HepG2 (cell line): ENCODE measurements around the gene NOXA1. TPM values are rescaled to one million over a fixed set of nuclear protein-coding genes. Genes with fewer than 3 reads are reported as not detected.
A peak's percentile ranks its signal among the peaks of the same experiment; 100 is the strongest.

ENCODE experiments used
- DPF2 ChIP-seq: sonication (generic); formaldehyde crosslinking; IDR thresholded peaks from 2 replicates; pipeline ENCODE4 v1.4.0; 2020; ENCODE audit warnings: mild to moderate bottlenecking, low read depth, missing genetic modification reagents, borderline replicate concordance
- FOXK2 ChIP-seq: fragments of 450-650 bp; IDR thresholded peaks from 2 replicates; pipeline ENCODE4 v1.6.1; 2016
- GPN1 ChIP-seq: sonication (generic); formaldehyde crosslinking; IDR thresholded peaks from 2 replicates; pipeline ENCODE4 v1.5.1; 2020; ENCODE audit warnings: missing genetic modification reagents, borderline replicate concordance
- HOXA5 ChIP-seq: sonication (generic); formaldehyde crosslinking; IDR thresholded peaks from 2 replicates; pipeline ENCODE4 v1.4.0; 2020; ENCODE audit warnings: missing genetic modification reagents
- JDP2 ChIP-seq: sonication (generic); formaldehyde crosslinking; IDR thresholded peaks from 2 replicates; pipeline ENCODE4 v1.8.1; 2022; ENCODE audit warnings: missing genetic modification reagents, borderline replicate concordance
- KAT7 ChIP-seq: IDR thresholded peaks from 2 replicates; pipeline ENCODE4 v1.6.1; 2018; ENCODE audit warnings: borderline replicate concordance, missing compliant biosample characterization
- KAT8 ChIP-seq: IDR thresholded peaks from 2 replicates; pipeline ENCODE4 v1.6.1; 2016; ENCODE audit warnings: missing genetic modification reagents, missing compliant biosample characterization
- NCOA2 ChIP-seq: sonication (generic); formaldehyde crosslinking; IDR thresholded peaks from 2 replicates; pipeline ENCODE4 v1.8.0; 2022; ENCODE audit warnings: inconsistent platforms
- NFKB2 ChIP-seq: sonication (generic); formaldehyde crosslinking; IDR thresholded peaks from 2 replicates; pipeline ENCODE4 v1.4.0; 2020; ENCODE audit warnings: missing genetic modification reagents, borderline replicate concordance
- NR1H2 ChIP-seq: sonication (generic); formaldehyde crosslinking; IDR thresholded peaks from 2 replicates; pipeline ENCODE4 v1.8.1; 2022; ENCODE audit warnings: low read depth, missing genetic modification reagents, borderline replicate concordance
- ZFP90 ChIP-seq: sonication (generic); formaldehyde crosslinking; IDR thresholded peaks from 2 replicates; pipeline ENCODE4 v1.8.0; 2022; ENCODE audit warnings: missing genetic modification reagents, mild to moderate bottlenecking, inconsistent platforms, borderline replicate concordance
- ZNF263 ChIP-seq: sonication (generic); formaldehyde crosslinking; IDR thresholded peaks from 2 replicates; pipeline ENCODE4 v1.4.0; 2020; ENCODE audit warnings: missing genetic modification reagents
- ZNF589 ChIP-seq: sonication (generic); formaldehyde crosslinking; conservative IDR thresholded peaks from 2 replicates; pipeline ENCODE4 v1.8.0; 2022; ENCODE audit warnings: mild to moderate bottlenecking, moderate library complexity, missing genetic modification reagents
- ZNF607 ChIP-seq: sonication (generic); formaldehyde crosslinking; IDR thresholded peaks from 2 replicates; pipeline ENCODE4 v1.5.1; 2020; ENCODE audit warnings: missing genetic modification reagents, mild to moderate bottlenecking, borderline replicate concordance
- ZNF670 ChIP-seq: sonication (generic); formaldehyde crosslinking; IDR thresholded peaks from 2 replicates; pipeline ENCODE4 v1.8.0; 2022; ENCODE audit warnings: mild to moderate bottlenecking, missing genetic modification reagents, borderline replicate concordance
- ZNF878 ChIP-seq: sonication (generic); formaldehyde crosslinking; IDR thresholded peaks from 2 replicates; pipeline ENCODE4 v1.8.1; 2023; ENCODE audit warnings: mild to moderate bottlenecking, missing genetic modification reagents, moderate library complexity
- ZSCAN25 ChIP-seq: sonication (generic); formaldehyde crosslinking; IDR thresholded peaks from 2 replicates; pipeline ENCODE4 v1.8.0; 2022; ENCODE audit warnings: mild to moderate bottlenecking, missing genetic modification reagents
- polyA plus RNA-seq, 8 experiments: library from polyadenylated mRNA; depleted of rRNA in 3 of 8; stranded (reverse) in 7 of 8; unstranded in 1 of 8; fragments of >200 nt; fragmentation: Illumina TruSeq in 4 of 8; extraction: Trizol in 4 of 8; gene quantifications; 2 replicates each; pipeline versions ENCODE4 v1.2.1 to v1.2.3, GENCODE V29; 2011 to 2016; ENCODE audit warnings: low read depth in 4 of 8, missing spikeins in 1 of 8, mixed read lengths in 1 of 8; ENCODE audit not compliant: insufficient read depth in 1 of 8
- total RNA-seq, 5 experiments: library from RNA; depleted of rRNA; stranded (reverse); fragments of >200 nt; fragmentation: Illumina TruSeq; extraction: Trizol; gene quantifications; 2 replicates each; pipeline ENCODE4 v1.2.3, GENCODE V29; 2016; ENCODE audit warnings: low read depth in 1 of 5
- TF ChIP-seq, protein P1 (sequence below): sonication (generic); formaldehyde crosslinking; IDR thresholded peaks from 2 replicates; pipeline ENCODE4 v1.4.0; 2020; ENCODE audit warnings: missing genetic modification reagents
- TF ChIP-seq, protein P2 (sequence below): sonication (generic); formaldehyde crosslinking; conservative IDR thresholded peaks from 2 replicates; pipeline ENCODE4 v1.5.0; 2020; ENCODE audit warnings: missing genetic modification reagents
- TF ChIP-seq, protein P3 (sequence below): IDR thresholded peaks from 2 replicates; pipeline ENCODE4 v1.6.1; 2016; ENCODE audit warnings: low read depth, borderline replicate concordance
- TF ChIP-seq, protein P4 (sequence below): IDR thresholded peaks from 2 replicates; pipeline ENCODE4 v1.6.1; 2016
- TF ChIP-seq, protein P5 (sequence below): sonication (generic); formaldehyde crosslinking; IDR thresholded peaks from 2 replicates; pipeline ENCODE4 v1.8.0; 2022; ENCODE audit warnings: mild to moderate bottlenecking, missing genetic modification reagents, moderate library complexity
- TF ChIP-seq, protein P6 (sequence below): sonication (generic); formaldehyde crosslinking; IDR thresholded peaks from 2 replicates; pipeline ENCODE4 v1.5.0; 2020; ENCODE audit warnings: mild to moderate bottlenecking, missing genetic modification reagents, moderate library complexity

NOXA1 gene
- total and polyA plus RNA-seq, 2 of the 13 experiments (the other 11 are each of a cell fraction or from before 2014, with no cell fraction given) = 0.78 to 1.2 TPM

DNA sequence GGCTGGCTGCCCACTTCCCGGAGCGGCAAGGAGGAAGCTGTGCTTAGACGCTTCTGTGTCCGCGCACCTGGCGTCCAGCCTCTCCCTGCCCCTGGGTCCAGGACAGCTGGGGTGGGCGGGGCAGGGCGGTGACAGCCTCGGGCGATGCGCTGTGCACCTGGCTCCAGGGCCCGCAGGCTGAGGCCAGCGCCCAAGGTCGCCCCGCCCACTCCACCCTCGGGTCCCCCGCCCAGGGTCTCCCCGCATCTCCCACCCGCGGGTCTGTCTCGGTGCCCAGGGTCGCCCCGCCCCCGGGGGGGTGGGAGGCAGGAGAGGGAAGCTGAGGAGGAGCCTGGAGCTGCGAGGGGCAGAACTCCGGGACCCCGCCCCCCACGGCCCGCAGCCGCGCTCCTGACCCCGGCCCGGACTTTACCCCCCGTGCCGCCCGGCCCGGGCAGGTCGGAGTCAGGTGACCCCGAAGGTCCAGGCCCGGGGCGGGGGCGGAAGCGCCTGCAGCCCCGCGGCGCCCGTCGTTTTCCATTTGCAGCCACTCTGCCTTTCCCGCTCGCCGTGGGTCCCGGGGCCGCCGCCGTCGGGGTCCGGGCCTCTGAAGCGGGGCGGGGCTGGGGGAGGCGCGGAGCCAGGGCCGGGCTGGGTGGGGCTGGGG is 18.2 kb downstream of the NOXA1 start, which contains the start of gene ENTPD8 (continued):
- TF ChIP-seq, protein P1, sequence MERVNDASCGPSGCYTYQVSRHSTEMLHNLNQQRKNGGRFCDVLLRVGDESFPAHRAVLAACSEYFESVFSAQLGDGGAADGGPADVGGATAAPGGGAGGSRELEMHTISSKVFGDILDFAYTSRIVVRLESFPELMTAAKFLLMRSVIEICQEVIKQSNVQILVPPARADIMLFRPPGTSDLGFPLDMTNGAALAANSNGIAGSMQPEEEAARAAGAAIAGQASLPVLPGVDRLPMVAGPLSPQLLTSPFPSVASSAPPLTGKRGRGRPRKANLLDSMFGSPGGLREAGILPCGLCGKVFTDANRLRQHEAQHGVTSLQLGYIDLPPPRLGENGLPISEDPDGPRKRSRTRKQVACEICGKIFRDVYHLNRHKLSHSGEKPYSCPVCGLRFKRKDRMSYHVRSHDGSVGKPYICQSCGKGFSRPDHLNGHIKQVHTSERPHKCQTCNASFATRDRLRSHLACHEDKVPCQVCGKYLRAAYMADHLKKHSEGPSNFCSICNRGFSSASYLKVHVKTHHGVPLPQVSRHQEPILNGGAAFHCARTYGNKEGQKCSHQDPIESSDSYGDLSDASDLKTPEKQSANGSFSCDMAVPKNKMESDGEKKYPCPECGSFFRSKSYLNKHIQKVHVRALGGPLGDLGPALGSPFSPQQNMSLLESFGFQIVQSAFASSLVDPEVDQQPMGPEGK (CRISPR knock-in tag) = peak; percentile 90
- TF ChIP-seq JDP2 (CRISPR knock-in tag) (no peak), ZSCAN25 (CRISPR knock-in tag) (peak; percentile 24; the same call in 1 of the 2 replicates), ZNF263 (peak; percentile 87), GPN1 (no peak), HOXA5 (peak; percentile 64), NR1H2 (no peak), ZNF607 (CRISPR knock-in tag) (peak; percentile 63; the same call in 1 of the 2 replicates), NCOA2 (CRISPR knock-in tag) (peak; percentile 24; the same call in 1 of the 2 replicates), ZNF589 (no peak), FOXK2 (no peak), KAT7 (no peak), ZNF670 (CRISPR knock-in tag) (no peak), ZNF878 (CRISPR knock-in tag) (no peak), NFKB2 (CRISPR knock-in tag) (peak; percentile 57; the same call in 1 of the 2 replicates), KAT8 (CRISPR knock-in tag) (peak; percentile 67; the same call in 1 of the 2 replicates), DPF2 (CRISPR knock-in tag) (no peak), ZFP90 (CRISPR knock-in tag) (peak; percentile 34; the same call in 1 of the 2 replicates)
- TF ChIP-seq, protein P2, sequence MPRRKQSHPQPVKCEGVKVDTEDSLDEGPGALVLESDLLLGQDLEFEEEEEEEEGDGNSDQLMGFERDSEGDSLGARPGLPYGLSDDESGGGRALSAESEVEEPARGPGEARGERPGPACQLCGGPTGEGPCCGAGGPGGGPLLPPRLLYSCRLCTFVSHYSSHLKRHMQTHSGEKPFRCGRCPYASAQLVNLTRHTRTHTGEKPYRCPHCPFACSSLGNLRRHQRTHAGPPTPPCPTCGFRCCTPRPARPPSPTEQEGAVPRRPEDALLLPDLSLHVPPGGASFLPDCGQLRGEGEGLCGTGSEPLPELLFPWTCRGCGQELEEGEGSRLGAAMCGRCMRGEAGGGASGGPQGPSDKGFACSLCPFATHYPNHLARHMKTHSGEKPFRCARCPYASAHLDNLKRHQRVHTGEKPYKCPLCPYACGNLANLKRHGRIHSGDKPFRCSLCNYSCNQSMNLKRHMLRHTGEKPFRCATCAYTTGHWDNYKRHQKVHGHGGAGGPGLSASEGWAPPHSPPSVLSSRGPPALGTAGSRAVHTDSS (CRISPR knock-in tag) = no peak
- TF ChIP-seq, protein P3, sequence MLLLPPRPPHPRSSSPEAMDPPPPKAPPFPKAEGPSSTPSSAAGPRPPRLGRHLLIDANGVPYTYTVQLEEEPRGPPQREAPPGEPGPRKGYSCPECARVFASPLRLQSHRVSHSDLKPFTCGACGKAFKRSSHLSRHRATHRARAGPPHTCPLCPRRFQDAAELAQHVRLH = 0 out of 2 replicates have a peak, but pooled peaks have one; percentile 33
- TF ChIP-seq, protein P4, sequence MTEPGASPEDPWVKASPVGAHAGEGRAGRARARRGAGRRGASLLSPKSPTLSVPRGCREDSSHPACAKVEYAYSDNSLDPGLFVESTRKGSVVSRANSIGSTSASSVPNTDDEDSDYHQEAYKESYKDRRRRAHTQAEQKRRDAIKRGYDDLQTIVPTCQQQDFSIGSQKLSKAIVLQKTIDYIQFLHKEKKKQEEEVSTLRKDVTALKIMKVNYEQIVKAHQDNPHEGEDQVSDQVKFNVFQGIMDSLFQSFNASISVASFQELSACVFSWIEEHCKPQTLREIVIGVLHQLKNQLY (CRISPR knock-in tag) = no peak
- TF ChIP-seq, protein P5, sequence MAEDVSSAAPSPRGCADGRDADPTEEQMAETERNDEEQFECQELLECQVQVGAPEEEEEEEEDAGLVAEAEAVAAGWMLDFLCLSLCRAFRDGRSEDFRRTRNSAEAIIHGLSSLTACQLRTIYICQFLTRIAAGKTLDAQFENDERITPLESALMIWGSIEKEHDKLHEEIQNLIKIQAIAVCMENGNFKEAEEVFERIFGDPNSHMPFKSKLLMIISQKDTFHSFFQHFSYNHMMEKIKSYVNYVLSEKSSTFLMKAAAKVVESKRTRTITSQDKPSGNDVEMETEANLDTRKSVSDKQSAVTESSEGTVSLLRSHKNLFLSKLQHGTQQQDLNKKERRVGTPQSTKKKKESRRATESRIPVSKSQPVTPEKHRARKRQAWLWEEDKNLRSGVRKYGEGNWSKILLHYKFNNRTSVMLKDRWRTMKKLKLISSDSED (CRISPR knock-in tag) = no peak
- TF ChIP-seq, protein P6, sequence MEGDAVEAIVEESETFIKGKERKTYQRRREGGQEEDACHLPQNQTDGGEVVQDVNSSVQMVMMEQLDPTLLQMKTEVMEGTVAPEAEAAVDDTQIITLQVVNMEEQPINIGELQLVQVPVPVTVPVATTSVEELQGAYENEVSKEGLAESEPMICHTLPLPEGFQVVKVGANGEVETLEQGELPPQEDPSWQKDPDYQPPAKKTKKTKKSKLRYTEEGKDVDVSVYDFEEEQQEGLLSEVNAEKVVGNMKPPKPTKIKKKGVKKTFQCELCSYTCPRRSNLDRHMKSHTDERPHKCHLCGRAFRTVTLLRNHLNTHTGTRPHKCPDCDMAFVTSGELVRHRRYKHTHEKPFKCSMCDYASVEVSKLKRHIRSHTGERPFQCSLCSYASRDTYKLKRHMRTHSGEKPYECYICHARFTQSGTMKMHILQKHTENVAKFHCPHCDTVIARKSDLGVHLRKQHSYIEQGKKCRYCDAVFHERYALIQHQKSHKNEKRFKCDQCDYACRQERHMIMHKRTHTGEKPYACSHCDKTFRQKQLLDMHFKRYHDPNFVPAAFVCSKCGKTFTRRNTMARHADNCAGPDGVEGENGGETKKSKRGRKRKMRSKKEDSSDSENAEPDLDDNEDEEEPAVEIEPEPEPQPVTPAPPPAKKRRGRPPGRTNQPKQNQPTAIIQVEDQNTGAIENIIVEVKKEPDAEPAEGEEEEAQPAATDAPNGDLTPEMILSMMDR (CRISPR knock-in tag) = peak; percentile 18; the same call in 1 of the 2 replicates
